Measurements from ENCODE around the gene MAP3K7CL. TPM values are rescaled to one million over a fixed set of nuclear protein-coding genes. Genes with fewer than 3 reads are reported as not detected.
A peak's percentile ranks its signal among the peaks of the same experiment; 100 is the strongest.

The MAP3K7CL gene
- total RNA-seq, 1 donor from 2014 or later: 93.1 TPM

DNA sequence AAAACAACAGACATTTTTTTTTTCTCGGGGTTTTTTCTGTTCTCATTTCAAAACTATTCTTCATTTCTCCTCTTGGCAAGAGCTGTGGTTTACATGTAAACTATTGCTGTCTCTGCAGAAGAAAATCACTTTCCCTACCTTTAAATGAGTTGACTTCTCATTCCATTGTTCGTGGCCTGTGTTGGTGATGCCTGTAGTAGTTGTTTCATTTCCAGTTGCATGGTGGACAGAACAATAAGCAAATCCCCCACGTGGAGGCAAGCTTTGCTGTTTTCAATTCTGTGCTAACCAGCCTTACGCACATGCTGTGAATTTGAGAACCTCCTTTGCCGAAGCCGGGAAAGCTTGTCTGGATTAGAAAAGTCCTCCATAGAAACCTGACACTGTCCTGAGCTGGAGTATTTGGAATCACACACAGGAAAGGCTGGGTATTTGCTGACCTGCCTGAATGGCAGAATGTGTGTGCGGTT, 26.2 kb upstream of the MAP3K7CL start:
- peaks cover 32% of the 10 kb centered on the region for H3K4me1 Mint-ChIP-seq (ENCODE audit: low read depth)
- TF ChIP-seq, protein P1, sequence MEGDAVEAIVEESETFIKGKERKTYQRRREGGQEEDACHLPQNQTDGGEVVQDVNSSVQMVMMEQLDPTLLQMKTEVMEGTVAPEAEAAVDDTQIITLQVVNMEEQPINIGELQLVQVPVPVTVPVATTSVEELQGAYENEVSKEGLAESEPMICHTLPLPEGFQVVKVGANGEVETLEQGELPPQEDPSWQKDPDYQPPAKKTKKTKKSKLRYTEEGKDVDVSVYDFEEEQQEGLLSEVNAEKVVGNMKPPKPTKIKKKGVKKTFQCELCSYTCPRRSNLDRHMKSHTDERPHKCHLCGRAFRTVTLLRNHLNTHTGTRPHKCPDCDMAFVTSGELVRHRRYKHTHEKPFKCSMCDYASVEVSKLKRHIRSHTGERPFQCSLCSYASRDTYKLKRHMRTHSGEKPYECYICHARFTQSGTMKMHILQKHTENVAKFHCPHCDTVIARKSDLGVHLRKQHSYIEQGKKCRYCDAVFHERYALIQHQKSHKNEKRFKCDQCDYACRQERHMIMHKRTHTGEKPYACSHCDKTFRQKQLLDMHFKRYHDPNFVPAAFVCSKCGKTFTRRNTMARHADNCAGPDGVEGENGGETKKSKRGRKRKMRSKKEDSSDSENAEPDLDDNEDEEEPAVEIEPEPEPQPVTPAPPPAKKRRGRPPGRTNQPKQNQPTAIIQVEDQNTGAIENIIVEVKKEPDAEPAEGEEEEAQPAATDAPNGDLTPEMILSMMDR (IDR thresholded peaks at IDR 0.05): peak; percentile 31
- no peak for DNase-seq (ENCODE audit: low spot score)
- no peaks in the 10 kb centered on the region for H3K36me3 Mint-ChIP-seq (ENCODE audit: low read depth)
- H3K4me3 Mint-ChIP-seq (ENCODE audit: unreplicated experiment): no peak overlapping the region
- H3K27ac Mint-ChIP-seq (ENCODE audit: unreplicated experiment): no peak overlapping the region
- H3K9me3 Mint-ChIP-seq (ENCODE audit: low read depth): no peaks in the 10 kb centered on the region
- H3K27me3 Mint-ChIP-seq (ENCODE audit: low read depth): no peaks in the 10 kb centered on the region

DNA sequence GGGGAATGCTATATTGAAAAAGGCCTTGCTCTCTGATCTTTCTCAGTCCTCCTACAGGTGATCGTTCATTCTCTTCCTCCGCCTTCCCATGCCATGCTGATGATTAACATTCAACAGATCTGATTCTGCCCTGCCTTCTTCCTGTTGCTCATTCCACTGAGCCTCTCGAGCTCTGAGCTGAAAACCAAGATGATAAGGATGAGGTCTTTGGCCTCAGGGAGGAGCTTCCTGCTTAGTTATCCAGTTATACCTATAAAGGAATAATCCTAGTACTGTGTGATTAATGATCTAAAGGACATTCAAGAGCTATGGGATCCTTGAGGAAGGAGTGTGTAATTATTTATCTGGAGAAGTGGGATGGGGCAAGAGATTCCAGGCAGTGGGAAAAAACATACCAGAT, 25.2 kb upstream of the MAP3K7CL start:
- no peak overlapping the region for H3K4me3 Mint-ChIP-seq (ENCODE audit: unreplicated experiment)
- H3K9me3 Mint-ChIP-seq (ENCODE audit: low read depth): no peaks in the 10 kb centered on the region
- TF ChIP-seq, protein P1 (IDR thresholded peaks at IDR 0.05): no peak
- H3K27ac Mint-ChIP-seq (ENCODE audit: unreplicated experiment): peak overlapping the region; percentile 49
- H3K4me1 Mint-ChIP-seq (ENCODE audit: low read depth): peaks cover 36% of the 10 kb centered on the region
- no peaks in the 10 kb centered on the region for H3K27me3 Mint-ChIP-seq (ENCODE audit: low read depth)
- no peak for DNase-seq (ENCODE audit: low spot score)
- H3K36me3 Mint-ChIP-seq (ENCODE audit: low read depth): no peaks in the 10 kb centered on the region

DNA sequence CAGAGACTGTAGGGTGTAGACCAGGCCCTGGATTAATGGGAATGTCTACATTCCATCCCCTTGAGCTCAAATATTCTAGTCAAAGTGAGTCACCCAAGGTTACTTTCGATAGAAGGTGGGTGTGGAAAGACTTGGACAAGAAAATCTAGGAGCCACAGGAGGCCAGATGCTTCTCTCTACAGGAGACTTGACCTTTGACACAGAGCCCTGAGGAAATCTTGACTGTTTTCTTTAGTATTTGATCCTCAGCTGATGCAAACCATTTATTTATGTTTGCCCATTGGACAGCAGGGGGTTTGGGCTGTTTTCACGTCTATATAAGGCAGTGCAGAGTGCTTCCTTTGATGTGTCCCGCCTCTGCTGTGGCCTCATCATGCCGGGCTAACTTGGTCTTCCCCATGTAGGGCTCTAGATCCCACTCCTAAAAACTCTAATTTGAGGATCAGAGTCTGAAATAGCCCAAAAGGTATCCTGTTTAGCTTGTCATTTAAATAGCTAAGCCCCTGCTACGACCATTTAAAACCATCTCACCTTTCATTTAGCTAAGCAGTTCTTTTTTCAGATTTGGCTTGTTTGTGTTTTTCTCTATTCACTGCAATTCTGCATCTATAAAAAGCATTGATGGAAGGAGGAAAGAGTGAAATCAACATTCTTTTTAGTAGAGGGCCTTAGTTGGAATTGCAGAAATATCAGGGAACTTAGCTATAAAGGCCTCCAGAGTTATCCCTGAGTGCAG, 15.5 kb upstream of the MAP3K7CL start:
- H3K4me3 Mint-ChIP-seq (ENCODE audit: unreplicated experiment): no peak overlapping the region
- H3K4me1 Mint-ChIP-seq (ENCODE audit: low read depth): peaks cover 43% of the 10 kb centered on the region
- DNase-seq (ENCODE audit: low spot score): no peak
- no peaks in the 10 kb centered on the region for H3K9me3 Mint-ChIP-seq (ENCODE audit: low read depth)
- peak overlapping the region; percentile 53 for H3K27ac Mint-ChIP-seq (ENCODE audit: unreplicated experiment)
- TF ChIP-seq, protein P1 (IDR thresholded peaks at IDR 0.05): no peak
- no peaks in the 10 kb centered on the region for H3K36me3 Mint-ChIP-seq (ENCODE audit: low read depth)
- H3K27me3 Mint-ChIP-seq (ENCODE audit: low read depth): no peaks in the 10 kb centered on the region

DNA sequence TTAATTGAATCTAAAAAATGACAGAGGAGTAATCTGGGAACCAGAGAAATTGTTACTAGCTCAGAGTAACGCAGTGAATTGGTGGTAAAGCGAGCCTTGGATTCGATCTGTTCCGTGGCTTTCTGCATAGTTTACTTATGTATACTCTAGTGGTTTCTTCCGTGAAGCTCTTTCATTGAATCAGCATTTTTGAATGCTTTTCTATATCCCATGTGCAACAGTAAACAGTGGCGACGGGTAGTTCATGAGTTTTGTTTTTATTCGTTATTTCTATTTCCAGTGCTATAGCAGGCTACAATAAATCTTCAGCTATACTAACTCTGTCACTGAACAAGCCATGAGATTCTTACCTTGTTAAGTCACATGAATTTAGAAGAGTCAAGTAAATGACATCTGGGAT, 14.5 kb upstream of the MAP3K7CL start:
- H3K27ac Mint-ChIP-seq (ENCODE audit: unreplicated experiment): peak overlapping the region; percentile 60

DNA sequence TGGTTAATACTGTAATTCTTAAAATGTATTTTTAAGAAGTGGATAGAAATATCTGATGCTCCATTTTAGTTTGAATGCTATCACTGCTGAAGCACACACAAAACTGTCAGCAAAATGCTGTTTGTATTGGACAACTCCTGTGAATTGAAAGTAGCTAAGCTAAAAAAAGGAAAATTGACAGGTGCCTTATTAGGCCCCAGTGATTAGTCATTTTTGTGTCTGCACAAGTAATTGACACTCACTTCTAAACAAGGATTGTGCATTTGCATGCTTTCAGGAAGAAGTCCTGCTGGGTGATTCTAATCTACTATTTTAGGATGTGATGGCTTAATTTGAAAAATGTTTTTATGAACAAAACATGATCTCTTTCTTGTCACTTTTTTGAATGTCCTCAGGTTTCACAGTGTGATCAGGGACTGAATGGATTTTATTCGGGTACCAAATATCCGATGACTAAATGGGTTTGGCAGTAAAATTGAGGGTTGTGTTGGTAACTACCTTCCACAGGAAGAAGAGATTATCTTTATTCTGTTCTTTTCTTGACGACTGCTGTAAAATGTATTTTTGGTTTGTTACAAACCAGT, 13.0 kb upstream of the MAP3K7CL start:
- no peaks in the 10 kb centered on the region for H3K27me3 Mint-ChIP-seq (ENCODE audit: low read depth)
- no peak overlapping the region for H3K4me3 Mint-ChIP-seq (ENCODE audit: unreplicated experiment)
- TF ChIP-seq, protein P1 (IDR thresholded peaks at IDR 0.05): no peak
- H3K36me3 Mint-ChIP-seq (ENCODE audit: low read depth): no peaks in the 10 kb centered on the region
- no peak for DNase-seq (ENCODE audit: low spot score)
- peak overlapping the region; percentile 0 for H3K27ac Mint-ChIP-seq (ENCODE audit: unreplicated experiment)
- H3K9me3 Mint-ChIP-seq (ENCODE audit: low read depth): peaks cover 3% of the 10 kb centered on the region
- peaks cover 33% of the 10 kb centered on the region for H3K4me1 Mint-ChIP-seq (ENCODE audit: low read depth)

More for the DNA sequence above, 14.5 kb upstream of the MAP3K7CL start:
- Mint-ChIP-seq H3K4me1 (ENCODE audit: low read depth) (peaks cover 33% of the 10 kb centered on the region), H3K36me3 (ENCODE audit: low read depth) (no peaks in the 10 kb centered on the region), H3K9me3 (ENCODE audit: low read depth) (no peaks in the 10 kb centered on the region), H3K4me3 (ENCODE audit: unreplicated experiment) (no peak overlapping the region), H3K27me3 (ENCODE audit: low read depth) (no peaks in the 10 kb centered on the region)
- no peak for DNase-seq (ENCODE audit: low spot score)
- TF ChIP-seq, protein P1 (IDR thresholded peaks at IDR 0.05): no peak

Measured in chondrocyte (in vitro differentiated cells).